22Rv1 (cell line): Measurements from ENCODE around the gene MRTFB.

Experiments
- H3K27ac ChIP-seq: fragments of 450-650 bp; 2 replicates; pipeline ENCODE4 v1.5.1; 2017
- ZFX ChIP-seq: fragments of 450-650 bp; IDR thresholded peaks from 2 replicates; pipeline ENCODE4 v1.6.1; 2017; ENCODE audit warnings: antibody characterized with exemption, borderline replicate concordance
- TF ChIP-seq, protein P1 (sequence below): fragments of 450-650 bp; IDR thresholded peaks from 2 replicates; pipeline ENCODE4 v1.5.1; 2017; ENCODE audit warnings: mild to moderate bottlenecking

Gene MRTFB

GRCh38 chr16:14151256-14152030 is 80.3 kb downstream of the MRTFB start:
- no peak for TF ChIP-seq ZFX
- TF ChIP-seq, protein P1, sequence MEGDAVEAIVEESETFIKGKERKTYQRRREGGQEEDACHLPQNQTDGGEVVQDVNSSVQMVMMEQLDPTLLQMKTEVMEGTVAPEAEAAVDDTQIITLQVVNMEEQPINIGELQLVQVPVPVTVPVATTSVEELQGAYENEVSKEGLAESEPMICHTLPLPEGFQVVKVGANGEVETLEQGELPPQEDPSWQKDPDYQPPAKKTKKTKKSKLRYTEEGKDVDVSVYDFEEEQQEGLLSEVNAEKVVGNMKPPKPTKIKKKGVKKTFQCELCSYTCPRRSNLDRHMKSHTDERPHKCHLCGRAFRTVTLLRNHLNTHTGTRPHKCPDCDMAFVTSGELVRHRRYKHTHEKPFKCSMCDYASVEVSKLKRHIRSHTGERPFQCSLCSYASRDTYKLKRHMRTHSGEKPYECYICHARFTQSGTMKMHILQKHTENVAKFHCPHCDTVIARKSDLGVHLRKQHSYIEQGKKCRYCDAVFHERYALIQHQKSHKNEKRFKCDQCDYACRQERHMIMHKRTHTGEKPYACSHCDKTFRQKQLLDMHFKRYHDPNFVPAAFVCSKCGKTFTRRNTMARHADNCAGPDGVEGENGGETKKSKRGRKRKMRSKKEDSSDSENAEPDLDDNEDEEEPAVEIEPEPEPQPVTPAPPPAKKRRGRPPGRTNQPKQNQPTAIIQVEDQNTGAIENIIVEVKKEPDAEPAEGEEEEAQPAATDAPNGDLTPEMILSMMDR, result no peak
- no peak overlapping the region for H3K27ac ChIP-seq

GRCh38 chr16:14155572-14156190 is 84.6 kb downstream of the MRTFB start:
- TF ChIP-seq, protein P1, result no peak
- TF ChIP-seq ZFX, result no peak
- no peak overlapping the region for H3K27ac ChIP-seq

- TF ChIP-seq, protein P1, result no peak
- no peak for TF ChIP-seq ZFX
- peak overlapping the region; percentile 3; the same call in 1 of the 2 replicates for H3K27ac ChIP-seq
These were observed 94.0 kb downstream of the MRTFB start for GRCh38 chr16:14164916-14165662.

- no peak overlapping the region for H3K27ac ChIP-seq
- TF ChIP-seq ZFX, result no peak
- TF ChIP-seq, protein P1, result no peak
These were observed 97.0 kb downstream of the MRTFB start for GRCh38 chr16:14168146-14168545.

DNA sequence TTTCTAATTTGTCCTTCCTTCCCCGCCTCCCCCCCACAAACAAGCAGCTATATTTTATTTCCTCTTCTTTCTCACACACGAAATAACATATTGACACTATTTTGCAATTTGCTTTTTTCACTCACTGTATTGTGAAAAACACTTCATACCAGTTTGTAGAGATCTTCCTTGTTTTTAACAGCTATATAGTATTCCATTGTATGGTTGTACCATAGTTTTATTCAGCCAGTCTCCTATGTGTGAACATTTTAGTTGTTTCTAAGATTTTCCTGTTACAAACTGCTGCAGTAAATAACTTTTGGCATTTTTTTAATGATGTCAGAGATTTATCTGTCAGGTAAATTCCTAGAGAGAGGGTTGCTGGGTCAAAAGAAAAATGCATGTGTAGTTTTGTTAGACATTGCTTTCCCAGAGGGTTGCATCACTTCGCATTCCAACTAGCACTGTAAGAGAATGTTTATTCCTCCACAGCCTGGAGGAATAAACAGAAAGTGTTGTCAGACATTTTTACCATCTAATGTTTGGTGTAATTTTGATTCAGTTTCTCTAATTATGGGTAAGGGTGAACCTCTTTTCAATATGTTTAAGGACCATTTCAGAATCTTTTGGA is 101.2 kb downstream of the MRTFB start:
- TF ChIP-seq ZFX, result no peak
- TF ChIP-seq, protein P1, result no peak
- no peak overlapping the region for H3K27ac ChIP-seq

DNA sequence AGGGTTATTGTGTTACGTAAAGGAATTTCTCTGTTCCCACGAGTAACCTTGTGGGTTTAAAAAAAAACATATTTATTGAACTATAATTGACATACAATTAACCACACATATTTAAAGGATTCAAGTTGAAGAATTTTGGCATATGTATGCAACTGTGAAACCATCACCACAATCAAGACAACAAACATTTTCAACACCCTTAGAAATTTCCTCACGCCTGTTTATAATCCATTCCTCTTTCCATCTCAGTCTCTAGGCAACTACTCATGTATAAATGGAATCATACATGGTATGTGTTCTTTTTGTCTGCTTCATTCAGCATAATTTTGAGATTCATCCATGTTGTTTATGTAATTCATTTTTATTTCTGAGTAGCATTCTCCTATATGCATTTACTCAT is 104.0 kb downstream of the MRTFB start:
- H3K27ac ChIP-seq, result no peak overlapping the region
- TF ChIP-seq, protein P1, result no peak
- TF ChIP-seq ZFX, result no peak
